H9 (cell line): ENCODE data around the gene P2RX2. TPM values are rescaled to one million over a fixed set of nuclear protein-coding genes. Genes with fewer than 3 reads are reported as not detected.

Experiments used
- DNase-seq: peaks from one replicate; pipeline ENCODE4 v3.0.0-alpha.2; 2017
- H2AFZ ChIP-seq: one replicate; pipeline ENCODE4 v1.6.1; 2013; ENCODE audit warnings: mild to moderate bottlenecking, low read length, control low read depth, moderate library complexity
- H2AK5ac ChIP-seq: 2 replicates; pipeline ENCODE4 v1.6.1; 2013; ENCODE audit warnings: low read length, control low read depth, mixed read lengths; ENCODE audit not compliant: insufficient read length
- H2BK120ac ChIP-seq: one replicate; pipeline ENCODE4 v1.6.1; 2013; ENCODE audit warnings: low read depth, mild to moderate bottlenecking, low read length, control low read depth, inconsistent platforms; ENCODE audit not compliant: poor library complexity, severe bottlenecking
- H2BK12ac ChIP-seq: 2 replicates; pipeline ENCODE4 v1.6.1; 2013; ENCODE audit warnings: low read length, control low read depth, mixed read lengths, low read depth; ENCODE audit not compliant: insufficient read length
- H2BK15ac ChIP-seq: 2 replicates; pipeline ENCODE4 v1.6.1; 2013; ENCODE audit warnings: low read depth, low read length, control low read depth
- H2BK20ac ChIP-seq: one replicate; pipeline ENCODE4 v1.6.1; 2013; ENCODE audit warnings: low read depth, mild to moderate bottlenecking, low read length, control low read depth, inconsistent platforms; ENCODE audit not compliant: poor library complexity, severe bottlenecking
- H2BK5ac ChIP-seq: 2 replicates; pipeline ENCODE4 v1.6.1; 2013; ENCODE audit warnings: low read length, control low read depth, mixed read lengths; ENCODE audit not compliant: insufficient read length
- H3K14ac ChIP-seq: 2 replicates; pipeline ENCODE4 v1.6.1; 2013; ENCODE audit warnings: low read length, control low read depth; ENCODE audit not compliant: insufficient read depth
- H3K18ac ChIP-seq: 2 replicates; pipeline ENCODE4 v1.6.1; 2013; ENCODE audit warnings: low read depth, mild to moderate bottlenecking, mixed read lengths, low read length, control low read depth; ENCODE audit not compliant: insufficient read length
- H3K23ac ChIP-seq: 2 replicates; pipeline ENCODE4 v1.6.1; 2013; ENCODE audit warnings: low read length, control low read depth, mixed read lengths, low read depth; ENCODE audit not compliant: insufficient read length
- H3K23me2 ChIP-seq: 2 replicates; pipeline ENCODE4 v1.6.1; 2013; ENCODE audit warnings: low read depth, mild to moderate bottlenecking, mixed read lengths, low read length, control low read depth; ENCODE audit not compliant: insufficient read length, poor library complexity, severe bottlenecking
- H3K27ac ChIP-seq: 2 replicates; pipeline ENCODE4 v1.5.1; 2013; ENCODE audit warnings: low read length, control low read depth, mixed read lengths, low read depth; ENCODE audit not compliant: insufficient read length
- H3K27me3 ChIP-seq: 2 replicates; pipeline ENCODE4 v1.6.1; 2013; ENCODE audit warnings: low read length, control low read depth, inconsistent platforms; ENCODE audit not compliant: insufficient read depth
- H3K4ac ChIP-seq: 2 replicates; pipeline ENCODE4 v1.6.1; 2013; ENCODE audit warnings: low read depth, mild to moderate bottlenecking, control low read depth, inconsistent platforms, low read length, moderate library complexity
- H3K4me1 ChIP-seq: 2 replicates; pipeline ENCODE4 v1.6.1; 2013; ENCODE audit warnings: low read length, control low read depth, inconsistent platforms; ENCODE audit not compliant: insufficient read depth
- H3K4me2 ChIP-seq: 2 replicates; pipeline ENCODE4 v1.6.1; 2013; ENCODE audit warnings: low read length, control low read depth, mixed read lengths; ENCODE audit not compliant: insufficient read length, insufficient read depth
- H3K56ac ChIP-seq: 2 replicates; pipeline ENCODE4 v1.6.1; 2013; ENCODE audit warnings: low read depth, mild to moderate bottlenecking, mixed read lengths, low read length, control low read depth; ENCODE audit not compliant: insufficient read length
- H3K79me1 ChIP-seq: 2 replicates; pipeline ENCODE4 v1.6.1; 2013; ENCODE audit warnings: low read depth, mild to moderate bottlenecking, moderate library complexity, low read length, control low read depth, inconsistent platforms; ENCODE audit not compliant: insufficient read depth, poor library complexity, severe bottlenecking
- H3K79me2 ChIP-seq: 2 replicates; pipeline ENCODE4 v1.6.1; 2013; ENCODE audit warnings: low read length, control low read depth, inconsistent platforms; ENCODE audit not compliant: insufficient read depth
- H3K9ac ChIP-seq: 2 replicates; pipeline ENCODE4 v1.6.1; 2013; ENCODE audit warnings: low read length, control low read depth, mixed read lengths; ENCODE audit not compliant: insufficient read length; ENCODE audit errors: extremely low read depth
- H3K9me3 ChIP-seq: one replicate; pipeline ENCODE4 v1.6.1; 2013; ENCODE audit warnings: low read depth, low read length, inconsistent platforms; ENCODE audit not compliant: control insufficient read depth
- H3T11ph ChIP-seq: one replicate; pipeline ENCODE4 v1.6.1; 2013; ENCODE audit warnings: mild to moderate bottlenecking, low read length, control low read depth, inconsistent platforms
- H4K20me1 ChIP-seq: one replicate; pipeline ENCODE4 v1.6.1; 2013; ENCODE audit not compliant: control insufficient read depth, insufficient read length, insufficient read depth
- H4K5ac ChIP-seq: 2 replicates; pipeline ENCODE4 v1.6.1; 2013; ENCODE audit warnings: low read depth, mild to moderate bottlenecking, mixed read lengths, low read length, control low read depth; ENCODE audit not compliant: insufficient read length
- H4K8ac ChIP-seq: replicated peaks from 2 replicates; pipeline ENCODE4 v1.6.1; 2013; ENCODE audit warnings: low read length, control low read depth, mixed read lengths, low read depth; ENCODE audit not compliant: insufficient read length
- H4K91ac ChIP-seq: 2 replicates; pipeline ENCODE4 v1.6.1; 2013; ENCODE audit warnings: low read depth, mild to moderate bottlenecking, moderate library complexity, mixed read lengths, low read length, control low read depth; ENCODE audit not compliant: insufficient read length
- H3K27ac Mint-ChIP-seq, 3 experiments: 2 replicates in 2 of 3; 3 replicates in 1 of 3; pipeline ENCODE4 v1.8.0; 2020 to 2021; ENCODE audit warnings: mixed read lengths in 3 of 3, mild to moderate bottlenecking in 1 of 3, moderate library complexity in 1 of 3
- H3K27me3 Mint-ChIP-seq: 2 replicates; pipeline ENCODE4 v1.8.0; 2021; ENCODE audit warnings: low read depth, mild to moderate bottlenecking, moderate library complexity, mixed read lengths
- H3K36me3 Mint-ChIP-seq, 3 experiments: 2 replicates in 2 of 3; 3 replicates in 1 of 3; pipeline ENCODE4 v1.8.0; 2020 to 2021; ENCODE audit warnings: low read depth in 3 of 3, mixed read lengths in 3 of 3; ENCODE audit not compliant: insufficient read depth in 1 of 3
- H3K4me1 Mint-ChIP-seq, 2 experiments: 2 replicates each; pipeline ENCODE4 v1.8.0; 2020; ENCODE audit warnings: mixed read lengths in 2 of 2
- H3K4me3 Mint-ChIP-seq, 2 experiments: 2 replicates in 1 of 2; 3 replicates in 1 of 2; pipeline ENCODE4 v1.8.0; 2020 to 2021; ENCODE audit warnings: mild to moderate bottlenecking in 2 of 2, mixed read lengths in 2 of 2, moderate library complexity in 1 of 2
- H3K9me3 Mint-ChIP-seq, 2 experiments: 2 replicates in 1 of 2; 3 replicates in 1 of 2; pipeline ENCODE4 v1.8.0; 2020; ENCODE audit warnings: mild to moderate bottlenecking in 2 of 2, mixed read lengths in 2 of 2, moderate library complexity in 1 of 2
- WGBS: extraction: QIAGEN DNeasy Blood & Tissue Kit; methylation state at CpG from one replicate; pipeline ENCODE4 v1.1.7; 2013; ENCODE audit warnings: missing lambda C conversion rate, low lambda C conversion rate, mixed read lengths; ENCODE audit not compliant: insufficient read length; ENCODE audit errors: extremely low coverage; 5-methylcytosine and 5-hydroxymethylcytosine counted together
- total RNA-seq: library from RNA; stranded (reverse); gene quantifications from 2 replicates; pipeline ENCODE4 v1.2.1, GENCODE V29; 2021
- TF ChIP-seq, protein P1 (sequence below): fragments of 200-600 bp; sonication (generic); conservative IDR thresholded peaks from 3 replicates; pipeline ENCODE4 v1.8.0; 2021; ENCODE audit warnings: antibody characterized with exemption, mild to moderate bottlenecking

P2RX2 gene
- total RNA-seq, 1 experiment from 2014 or later: 1.8 TPM

GRCh38 chr12:132605892-132606291 lies 12.7 kb upstream of the P2RX2 start:
- H3K4me1 Mint-ChIP-seq: peaks cover 9 to 13% of the 10 kb centered on the region in 2 experiments

More at GRCh38 chr12:132605892-132606291, 12.7 kb upstream of the P2RX2 start:
- Histone ChIP-seq H3K9ac (no peak overlapping the region), H4K91ac (no peak overlapping the region), H3T11ph (no peak overlapping the region), H2BK20ac (no peak overlapping the region), H3K4me1 (no peaks in the 10 kb centered on the region), H3K9me3 (no peaks in the 10 kb centered on the region), H4K20me1 (no peaks in the 10 kb centered on the region), H3K79me2 (no peaks in the 10 kb centered on the region), H4K8ac (no peak overlapping the region), H3K14ac (no peak overlapping the region; the same call in 1 of the 2 replicates), H3K56ac (no peak overlapping the region), H3K23ac (no peak overlapping the region), H3K27ac (no peak overlapping the region), H2AFZ (no peak overlapping the region), H3K79me1 (no peaks in the 10 kb centered on the region), H2AK5ac (no peak overlapping the region), H2BK5ac (no peak overlapping the region), H3K27me3 (peaks cover 17% of the 10 kb centered on the region), H2BK15ac (no peak overlapping the region), H2BK120ac (no peak overlapping the region), H3K23me2 (no peaks in the 10 kb centered on the region), H3K4me2 (no peak overlapping the region), H3K18ac (no peak overlapping the region), H2BK12ac (no peak overlapping the region), H4K5ac (no peak overlapping the region), H3K4ac (no peak overlapping the region)
- Mint-ChIP-seq H3K4me3 (no peak overlapping the region), H3K27me3 (peaks cover 94% of the 10 kb centered on the region), H3K27ac (no peak overlapping the region), H3K9me3 (peaks cover 1 to 6% of the 10 kb centered on the region in 2 experiments; a peak in 4 of 5 replicates), H3K36me3 (no peaks in the 10 kb centered on the region; a peak in 1 of 7 replicates)
- TF ChIP-seq, protein P1, sequence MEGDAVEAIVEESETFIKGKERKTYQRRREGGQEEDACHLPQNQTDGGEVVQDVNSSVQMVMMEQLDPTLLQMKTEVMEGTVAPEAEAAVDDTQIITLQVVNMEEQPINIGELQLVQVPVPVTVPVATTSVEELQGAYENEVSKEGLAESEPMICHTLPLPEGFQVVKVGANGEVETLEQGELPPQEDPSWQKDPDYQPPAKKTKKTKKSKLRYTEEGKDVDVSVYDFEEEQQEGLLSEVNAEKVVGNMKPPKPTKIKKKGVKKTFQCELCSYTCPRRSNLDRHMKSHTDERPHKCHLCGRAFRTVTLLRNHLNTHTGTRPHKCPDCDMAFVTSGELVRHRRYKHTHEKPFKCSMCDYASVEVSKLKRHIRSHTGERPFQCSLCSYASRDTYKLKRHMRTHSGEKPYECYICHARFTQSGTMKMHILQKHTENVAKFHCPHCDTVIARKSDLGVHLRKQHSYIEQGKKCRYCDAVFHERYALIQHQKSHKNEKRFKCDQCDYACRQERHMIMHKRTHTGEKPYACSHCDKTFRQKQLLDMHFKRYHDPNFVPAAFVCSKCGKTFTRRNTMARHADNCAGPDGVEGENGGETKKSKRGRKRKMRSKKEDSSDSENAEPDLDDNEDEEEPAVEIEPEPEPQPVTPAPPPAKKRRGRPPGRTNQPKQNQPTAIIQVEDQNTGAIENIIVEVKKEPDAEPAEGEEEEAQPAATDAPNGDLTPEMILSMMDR: no peak
- DNase-seq: no peak
- WGBS: no CpG with 5 or more reads among the region's 18 CpGs
